HepG2 (cell line): ENCODE results near the gene PBX4. TPM values are rescaled to one million over a fixed set of nuclear protein-coding genes. Genes with fewer than 3 reads are reported as not detected.

Source experiments
- ATAC-seq: fragments of 200-7000 bp; cut with Tn5 transposase; 3 replicates; pipeline ENCODE4 v1.9.1; 2020; ENCODE audit warnings: mild to moderate bottlenecking, moderate library complexity
- BruUV-seq: library from RNA; stranded (reverse); fragments of 400-500 nt; replicated peaks from 2 replicates; lab custom pipeline; 2021; lab: Mats Ljungman, UMichigan
- CTCF ChIA-PET: fragments of 300-600 bp; formaldehyde crosslinking; extraction: SDS; loops from one replicate; lab custom pipeline; 2021; ENCODE audit warnings: low total read pairs, inconsistent platforms, low intra/inter-chr PET ratio; lab: Yijun Ruan, JAX
- POLR2A ChIA-PET: fragments of 350-600 bp; sonication (Branson Sonifier 250); formaldehyde crosslinking; loops from one replicate; lab custom pipeline; 2020; ENCODE audit warnings: antibody characterized with exemption, inconsistent platforms; lab: Yijun Ruan, JAX
- DNase-seq: peaks from one replicate; pipeline ENCODE4 v3.0.0-alpha.2; 2015; ENCODE audit warnings: low spot score
- FAIRE-seq: peaks from 3 replicates; lab custom pipeline; 2011; peaks lifted over from hg19 to GRCh38; lab: Jason Lieb, UNC
- H2AFZ ChIP-seq: one replicate; pipeline ENCODE4 v1.6.1; 2011; ENCODE audit warnings: low read length, inconsistent platforms
- H3K27ac ChIP-seq: fragments of 300-600 bp; 3 replicates; pipeline ENCODE4 v1.8.0; 2011; ENCODE audit warnings: mixed run types, mild to moderate bottlenecking, mixed read lengths, low read length, inconsistent platforms; ENCODE audit not compliant: insufficient read depth; ENCODE audit errors: extremely low read length
- H3K27me3 ChIP-seq, 2 experiments: fragments of 200-600 bp in 1 of 2; 2 replicates in 1 of 2; 3 replicates in 1 of 2; pipeline versions ENCODE4 v1.6.0 to v1.8.0; 2011; ENCODE audit warnings: low read length in 2 of 2, mild to moderate bottlenecking in 2 of 2, moderate library complexity in 2 of 2, inconsistent platforms in 1 of 2; ENCODE audit not compliant: insufficient read depth in 2 of 2, control insufficient read depth in 1 of 2
- H3K36me3 ChIP-seq, 2 experiments: fragments of 200-600 bp in 1 of 2; replicated peaks in 1 of 2; 2 replicates in 1 of 2; 3 replicates in 1 of 2; pipeline versions ENCODE4 v1.5.1 to v1.8.0; 2011; ENCODE audit warnings: low read length in 2 of 2, inconsistent platforms in 1 of 2; ENCODE audit not compliant: insufficient read depth in 2 of 2, control insufficient read depth in 1 of 2
- H3K4me1 ChIP-seq: 2 replicates; pipeline ENCODE4 v1.5.1; 2012; ENCODE audit warnings: low read length, inconsistent platforms; ENCODE audit not compliant: insufficient read depth
- H3K4me2 ChIP-seq: 2 replicates; pipeline ENCODE4 v1.6.0; 2011; ENCODE audit warnings: low read depth, low read length, inconsistent platforms
- H3K4me3 ChIP-seq, 3 experiments: fragments of 200-600 bp in 1 of 3; sonication (generic), shearing (Covaris generic) in 1 of 3; replicated peaks in 1 of 3; 2 replicates each; pipeline ENCODE4 v1.5.1; 2011 to 2016; ENCODE audit warnings: low read length in 3 of 3, inconsistent platforms in 2 of 3, low read depth in 2 of 3, mild to moderate bottlenecking in 2 of 3, control low read depth in 1 of 3, mixed read lengths in 1 of 3; ENCODE audit not compliant: insufficient read depth in 1 of 3
- H3K79me2 ChIP-seq: one replicate; pipeline ENCODE4 v1.6.1; 2011; ENCODE audit warnings: low read length, inconsistent platforms; ENCODE audit not compliant: insufficient read depth
- H3K9ac ChIP-seq: 2 replicates; pipeline ENCODE4 v1.6.0; 2011; ENCODE audit warnings: mild to moderate bottlenecking, low read depth, low read length, inconsistent platforms; ENCODE audit not compliant: insufficient read depth
- H3K9me3 ChIP-seq: 2 replicates; pipeline ENCODE4 v1.5.1; 2012; ENCODE audit warnings: mild to moderate bottlenecking, low read length
- H4K20me1 ChIP-seq: 2 replicates; pipeline ENCODE4 v1.6.0; 2011; ENCODE audit warnings: inconsistent platforms, mild to moderate bottlenecking, low read length, moderate library complexity; ENCODE audit not compliant: insufficient read depth
- AGO2 ChIP-seq: fragments of 200-400 bp; formaldehyde crosslinking; optimal IDR thresholded peaks from 2 replicates; pipeline ENCODE3; 2017; ENCODE audit warnings: mild to moderate bottlenecking, low read depth, low read length, moderate library complexity
- DNMT3B ChIP-seq: conservative IDR thresholded peaks from 2 replicates; pipeline ENCODE4 v1.6.1; 2016; ENCODE audit warnings: missing biosample characterization, control low read depth
- HNRNPH1 ChIP-seq: fragments of 200-400 bp; formaldehyde crosslinking; optimal IDR thresholded peaks from 2 replicates; pipeline ENCODE3; 2017; ENCODE audit warnings: mild to moderate bottlenecking, low read depth, low read length
- RARA ChIP-seq: IDR thresholded peaks from 2 replicates; pipeline ENCODE4 v1.6.1; 2016; ENCODE audit warnings: missing genetic modification reagents, missing compliant biosample characterization
- RFXANK ChIP-seq: IDR thresholded peaks from 2 replicates; pipeline ENCODE4 v1.6.1; 2016
- SRSF1 ChIP-seq: fragments of 200-400 bp; formaldehyde crosslinking; optimal IDR thresholded peaks from 2 replicates; pipeline ENCODE3; 2017; ENCODE audit warnings: mild to moderate bottlenecking, low read depth, low read length, moderate library complexity
- ZBTB3 ChIP-seq: sonication (generic); formaldehyde crosslinking; IDR thresholded peaks from 2 replicates; pipeline ENCODE4 v1.4.0; 2020; ENCODE audit warnings: low read depth, mild to moderate bottlenecking, moderate library complexity, missing genetic modification reagents, borderline replicate concordance
- ZKSCAN8 ChIP-seq: IDR thresholded peaks from 2 replicates; pipeline ENCODE4 v1.6.1; 2016; ENCODE audit warnings: borderline replicate concordance, missing genetic modification reagents, missing compliant biosample characterization
- ZMYM4 ChIP-seq: sonication (generic); formaldehyde crosslinking; IDR thresholded peaks from 2 replicates; pipeline ENCODE4 v1.8.1; 2023; ENCODE audit warnings: mild to moderate bottlenecking, missing genetic modification reagents
- ZNF20 ChIP-seq: sonication (generic); formaldehyde crosslinking; IDR thresholded peaks from 2 replicates; pipeline ENCODE4 v1.4.0; 2020; ENCODE audit warnings: mild to moderate bottlenecking, moderate library complexity, missing genetic modification reagents
- ZNF326 ChIP-seq: sonication (generic); formaldehyde crosslinking; IDR thresholded peaks from 2 replicates; pipeline ENCODE4 v1.4.0; 2020; ENCODE audit warnings: missing genetic modification reagents, borderline replicate concordance
- ZNF343 ChIP-seq: sonication (generic); formaldehyde crosslinking; IDR thresholded peaks from 2 replicates; pipeline ENCODE4 v1.4.0; 2020; ENCODE audit warnings: mild to moderate bottlenecking, missing genetic modification reagents
- ZNF451 ChIP-seq: sonication (generic); formaldehyde crosslinking; IDR thresholded peaks from 2 replicates; pipeline ENCODE4 v1.5.0; 2020; ENCODE audit warnings: mild to moderate bottlenecking, missing genetic modification reagents
- ZNF570 ChIP-seq: sonication (generic); formaldehyde crosslinking; IDR thresholded peaks from 2 replicates; pipeline ENCODE4 v1.4.0; 2020; ENCODE audit warnings: mild to moderate bottlenecking, missing genetic modification reagents, borderline replicate concordance
- ZNF7 ChIP-seq: IDR thresholded peaks from 2 replicates; pipeline ENCODE4 v1.6.1; 2016; ENCODE audit warnings: missing biosample characterization, missing genetic modification reagents
- ZNF709 ChIP-seq: sonication (generic); formaldehyde crosslinking; IDR thresholded peaks from 2 replicates; pipeline ENCODE4 v1.5.0; 2020; ENCODE audit warnings: mild to moderate bottlenecking, missing genetic modification reagents
- WGBS: methylation state at CpG from one replicate; pipeline ENCODE4 v1.1.6; 2017; ENCODE audit warnings: low lambda C conversion rate; 5-methylcytosine and 5-hydroxymethylcytosine counted together
- in situ Hi-C: cut with HindIII; loops from 2 replicates; pipeline ENCODE4 v1.10.0; 2017; ENCODE audit warnings: low pct_unique_long_range_greater_than_20kb; ENCODE audit not compliant: extremely low pct_ligation_motif_present
- intact Hi-C: fragments of 100-400 bp; cut with micrococcal nuclease; formaldehyde crosslinking; loops from one replicate; pipeline ENCODE4 v1.10.0; 2022; ENCODE audit not compliant: unreplicated experiment
- polyA plus RNA-seq, 8 experiments: library from polyadenylated mRNA; depleted of rRNA in 3 of 8; stranded (reverse) in 7 of 8; unstranded in 1 of 8; fragments of >200 nt; fragmentation: Illumina TruSeq in 4 of 8; extraction: Trizol in 4 of 8; gene quantifications; 2 replicates each; pipeline versions ENCODE4 v1.2.1 to v1.2.3, GENCODE V29; 2011 to 2016; ENCODE audit warnings: low read depth in 4 of 8, missing spikeins in 1 of 8, mixed read lengths in 1 of 8; ENCODE audit not compliant: insufficient read depth in 1 of 8
- total RNA-seq, 5 experiments: library from RNA; depleted of rRNA; stranded (reverse); fragments of >200 nt; fragmentation: Illumina TruSeq; extraction: Trizol; gene quantifications; 2 replicates each; pipeline ENCODE4 v1.2.3, GENCODE V29; 2016; ENCODE audit warnings: low read depth in 1 of 5
- TF ChIP-seq, protein P1 (sequence below): sonication (generic); formaldehyde crosslinking; IDR thresholded peaks from 2 replicates; pipeline ENCODE4 v1.4.0; 2020; ENCODE audit warnings: low read depth, mild to moderate bottlenecking, missing genetic modification reagents
- TF ChIP-seq, protein P2 (sequence below): sonication (generic); formaldehyde crosslinking; IDR thresholded peaks from 2 replicates; pipeline ENCODE4 v1.4.0; 2020; ENCODE audit warnings: mild to moderate bottlenecking, missing genetic modification reagents, borderline replicate concordance

Gene PBX4
- total and polyA plus RNA-seq, 2 of the 13 experiments (the other 11 are each of a cell fraction or from before 2014, with no cell fraction given): not detected

DNA sequence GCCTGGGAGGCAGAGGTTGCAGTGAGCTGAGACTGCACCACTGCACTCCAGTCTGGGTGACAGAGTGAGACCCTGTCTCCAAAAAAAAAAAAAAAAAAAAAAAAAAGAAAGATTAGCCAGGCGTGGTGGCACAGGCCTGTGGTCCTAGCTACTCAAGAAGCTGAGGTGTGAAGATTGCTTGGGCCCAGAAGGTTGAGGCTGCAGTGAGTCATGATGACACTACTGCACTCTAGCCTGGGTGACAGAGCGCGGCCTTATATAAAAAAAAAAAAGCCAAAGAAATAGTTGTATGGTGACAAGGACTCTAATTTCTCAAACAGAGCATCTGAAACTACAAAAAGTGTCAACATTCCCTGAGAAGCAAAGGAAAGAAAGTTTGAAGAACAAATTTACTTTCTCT, 3.4 kb downstream of the PBX4 start (continued):
- no peak for TF ChIP-seq SRSF1
- no peak for TF ChIP-seq ZNF343 (CRISPR knock-in tag)
- TF ChIP-seq, protein P1, sequence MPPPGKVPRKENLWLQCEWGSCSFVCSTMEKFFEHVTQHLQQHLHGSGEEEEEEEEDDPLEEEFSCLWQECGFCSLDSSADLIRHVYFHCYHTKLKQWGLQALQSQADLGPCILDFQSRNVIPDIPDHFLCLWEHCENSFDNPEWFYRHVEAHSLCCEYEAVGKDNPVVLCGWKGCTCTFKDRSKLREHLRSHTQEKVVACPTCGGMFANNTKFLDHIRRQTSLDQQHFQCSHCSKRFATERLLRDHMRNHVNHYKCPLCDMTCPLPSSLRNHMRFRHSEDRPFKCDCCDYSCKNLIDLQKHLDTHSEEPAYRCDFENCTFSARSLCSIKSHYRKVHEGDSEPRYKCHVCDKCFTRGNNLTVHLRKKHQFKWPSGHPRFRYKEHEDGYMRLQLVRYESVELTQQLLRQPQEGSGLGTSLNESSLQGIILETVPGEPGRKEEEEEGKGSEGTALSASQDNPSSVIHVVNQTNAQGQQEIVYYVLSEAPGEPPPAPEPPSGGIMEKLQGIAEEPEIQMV (CRISPR knock-in tag): no peak
- TF ChIP-seq ZNF451: no peak
- no peak for TF ChIP-seq ZNF709 (CRISPR knock-in tag)
- TF ChIP-seq ZNF326: no peak
- TF ChIP-seq, all 625 proteins: peak for 0

DNA sequence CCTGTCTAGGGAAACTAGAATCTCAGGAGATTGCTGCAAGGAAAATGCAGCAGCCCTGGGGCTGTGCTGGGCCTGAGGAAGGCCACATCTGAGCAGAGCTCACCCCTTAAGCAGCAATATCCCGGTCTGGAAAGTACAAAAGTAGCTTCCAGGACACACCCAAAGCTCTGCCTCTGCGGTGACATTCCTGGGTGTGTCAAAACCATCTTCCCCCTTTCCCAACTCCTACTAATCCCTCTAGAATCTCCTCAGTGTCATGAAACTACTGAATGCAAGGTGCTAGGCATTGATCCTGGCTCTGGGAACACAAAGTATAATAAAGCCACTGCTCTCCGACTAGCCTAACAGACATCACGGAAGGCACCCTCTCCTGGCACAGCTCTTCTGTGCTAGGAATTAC, 5.0 kb downstream of the PBX4 start:
- in situ Hi-C loops: no loop called here
- Histone ChIP-seq H3K36me3 (no peaks in the 10 kb centered on the region), H4K20me1 (no peaks in the 10 kb centered on the region), H3K4me3 (no peak overlapping the region), H3K4me2 (no peak overlapping the region), H3K27ac (no peak overlapping the region), H2AFZ (no peak overlapping the region), H3K9ac (no peak overlapping the region), H3K4me1 (peaks cover 10% of the 10 kb centered on the region), H3K9me3 (no peaks in the 10 kb centered on the region), H3K27me3 (peaks cover 0 to 5% of the 10 kb centered on the region in 2 experiments; a peak in 2 of 5 replicates), H3K79me2 (no peaks in the 10 kb centered on the region)
- intact Hi-C loops: no loop called here
- TF ChIP-seq DNMT3B: no peak
- no peak for TF ChIP-seq ZNF7 (CRISPR knock-in tag)
- TF ChIP-seq RFXANK (CRISPR knock-in tag): no peak
- TF ChIP-seq, protein P2, sequence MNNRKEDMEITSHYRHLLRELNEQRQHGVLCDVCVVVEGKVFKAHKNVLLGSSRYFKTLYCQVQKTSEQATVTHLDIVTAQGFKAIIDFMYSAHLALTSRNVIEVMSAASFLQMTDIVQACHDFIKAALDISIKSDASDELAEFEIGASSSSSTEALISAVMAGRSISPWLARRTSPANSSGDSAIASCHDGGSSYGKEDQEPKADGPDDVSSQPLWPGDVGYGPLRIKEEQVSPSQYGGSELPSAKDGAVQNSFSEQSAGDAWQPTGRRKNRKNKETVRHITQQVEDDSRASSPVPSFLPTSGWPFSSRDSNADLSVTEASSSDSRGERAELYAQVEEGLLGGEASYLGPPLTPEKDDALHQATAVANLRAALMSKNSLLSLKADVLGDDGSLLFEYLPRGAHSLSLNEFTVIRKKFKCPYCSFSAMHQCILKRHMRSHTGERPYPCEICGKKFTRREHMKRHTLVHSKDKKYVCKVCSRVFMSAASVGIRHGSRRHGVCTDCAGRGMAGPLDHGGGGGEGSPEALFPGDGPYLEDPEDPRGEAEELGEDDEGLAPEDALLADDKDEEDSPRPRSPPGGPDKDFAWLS (CRISPR knock-in tag): no peak
- no peak for TF ChIP-seq HNRNPH1
- no peak for TF ChIP-seq ZNF20
- TF ChIP-seq ZKSCAN8 (CRISPR knock-in tag): no peak
- no peak for TF ChIP-seq ZNF570
- no peak for TF ChIP-seq RARA
- TF ChIP-seq ZBTB3 (CRISPR knock-in tag): no peak
- TF ChIP-seq ZMYM4: no peak
- TF ChIP-seq AGO2: no peak
- WGBS: 32% methylated on average over 4 of the region's 4 CpGs
- ATAC-seq: no peak
- DNase-seq: no peak
- BruUV-seq: no TSS peak
- ChIA-PET CTCF (no interaction called here), POLR2A (no interaction called here)
- no peak for FAIRE-seq
